Tibial nerve (tissue), 4 donors: ENCODE data around the gene TNS3.

ENCODE experiments used
- EP300 ChIP-seq, 2 donors: sonication (generic); formaldehyde crosslinking; IDR thresholded peaks; one replicate each; pipeline ENCODE4 v1.6.1; 2017; ENCODE audit warnings: antibody characterized with exemption in 2 of 2, mild to moderate bottlenecking in 1 of 2
- TF ChIP-seq, protein P1 (sequence below), 5 experiments: fragments of 200-600 bp in 3 of 5; fragments of 450-650 bp in 2 of 5; sonication (generic) in 3 of 5; IDR thresholded peaks; one replicate each; pipeline ENCODE4 v1.5.1; 2016 to 2019; ENCODE audit warnings: antibody characterized with exemption in 5 of 5, mild to moderate bottlenecking in 3 of 5, moderate library complexity in 2 of 5

DNA sequence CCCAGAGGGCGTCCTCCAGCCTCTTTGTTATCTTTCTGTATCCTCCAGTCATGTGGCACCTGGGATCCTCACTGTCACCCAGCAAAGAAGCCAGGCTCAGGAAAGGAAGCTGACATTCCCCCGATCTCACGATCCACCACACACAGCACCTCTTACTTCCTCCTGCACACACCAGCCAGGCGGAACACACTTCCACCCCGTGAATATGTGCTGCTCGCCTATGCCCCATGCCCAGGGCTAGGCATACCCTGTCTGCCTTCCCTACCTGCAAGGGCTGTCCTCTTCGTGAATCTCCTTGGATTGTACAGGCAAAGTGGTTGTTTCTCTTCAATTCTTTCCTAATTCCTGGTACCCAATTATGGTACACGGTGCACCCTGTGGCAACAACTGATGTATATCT is 191.0 kb downstream of the TNS3 start:
- TF ChIP-seq, protein P1, sequence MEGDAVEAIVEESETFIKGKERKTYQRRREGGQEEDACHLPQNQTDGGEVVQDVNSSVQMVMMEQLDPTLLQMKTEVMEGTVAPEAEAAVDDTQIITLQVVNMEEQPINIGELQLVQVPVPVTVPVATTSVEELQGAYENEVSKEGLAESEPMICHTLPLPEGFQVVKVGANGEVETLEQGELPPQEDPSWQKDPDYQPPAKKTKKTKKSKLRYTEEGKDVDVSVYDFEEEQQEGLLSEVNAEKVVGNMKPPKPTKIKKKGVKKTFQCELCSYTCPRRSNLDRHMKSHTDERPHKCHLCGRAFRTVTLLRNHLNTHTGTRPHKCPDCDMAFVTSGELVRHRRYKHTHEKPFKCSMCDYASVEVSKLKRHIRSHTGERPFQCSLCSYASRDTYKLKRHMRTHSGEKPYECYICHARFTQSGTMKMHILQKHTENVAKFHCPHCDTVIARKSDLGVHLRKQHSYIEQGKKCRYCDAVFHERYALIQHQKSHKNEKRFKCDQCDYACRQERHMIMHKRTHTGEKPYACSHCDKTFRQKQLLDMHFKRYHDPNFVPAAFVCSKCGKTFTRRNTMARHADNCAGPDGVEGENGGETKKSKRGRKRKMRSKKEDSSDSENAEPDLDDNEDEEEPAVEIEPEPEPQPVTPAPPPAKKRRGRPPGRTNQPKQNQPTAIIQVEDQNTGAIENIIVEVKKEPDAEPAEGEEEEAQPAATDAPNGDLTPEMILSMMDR (IDR thresholded peaks at IDR 0.05), result no peak
- no peak for TF ChIP-seq EP300 (IDR thresholded peaks at IDR 0.05)
